Measurements from ENCODE around the gene CLIC5.

DNA sequence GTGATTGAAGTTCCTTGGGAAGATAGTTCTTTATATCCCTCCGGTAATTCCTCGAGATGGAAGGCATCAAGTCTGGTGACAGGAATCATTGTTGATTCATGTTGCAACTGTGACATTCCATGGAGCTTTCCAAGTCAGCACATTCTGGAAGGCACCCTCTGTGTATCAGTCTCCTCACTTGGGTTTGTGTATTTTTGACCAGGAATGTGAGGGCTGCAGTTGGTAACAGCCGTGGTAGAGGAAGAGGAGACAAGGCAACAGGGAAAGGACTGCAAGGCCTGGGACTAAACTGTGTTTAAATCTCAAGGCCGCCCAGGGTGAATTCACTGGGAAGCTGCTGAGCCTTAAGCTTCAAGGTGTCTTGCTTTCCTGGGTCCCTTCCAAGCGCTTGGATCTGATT lies 99.0 kb downstream of the CLIC5 start:
- TF ChIP-seq CTBP2 (IDR thresholded peaks at IDR 0.05; ENCODE audit: borderline replicate concordance, insufficient read depth, insufficient read length, low read length): no peak
- TF ChIP-seq YY1 (IDR thresholded peaks at IDR 0.05; ENCODE audit: low read depth, low read length): no peak
- TF ChIP-seq, protein P1, sequence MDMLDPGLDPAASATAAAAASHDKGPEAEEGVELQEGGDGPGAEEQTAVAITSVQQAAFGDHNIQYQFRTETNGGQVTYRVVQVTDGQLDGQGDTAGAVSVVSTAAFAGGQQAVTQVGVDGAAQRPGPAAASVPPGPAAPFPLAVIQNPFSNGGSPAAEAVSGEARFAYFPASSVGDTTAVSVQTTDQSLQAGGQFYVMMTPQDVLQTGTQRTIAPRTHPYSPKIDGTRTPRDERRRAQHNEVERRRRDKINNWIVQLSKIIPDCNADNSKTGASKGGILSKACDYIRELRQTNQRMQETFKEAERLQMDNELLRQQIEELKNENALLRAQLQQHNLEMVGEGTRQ (IDR thresholded peaks at IDR 0.05; ENCODE audit: low read length): no peak
- TF ChIP-seq SUZ12 (IDR thresholded peaks at IDR 0.05; ENCODE audit: low read length): no peak
- TF ChIP-seq JUND (IDR thresholded peaks at IDR 0.05; ENCODE audit: low read length): no peak
- TF ChIP-seq SIX5 (IDR thresholded peaks at IDR 0.05; ENCODE audit: low read depth, low read length): no peak
- no peak for TF ChIP-seq POLR2A (IDR thresholded peaks at IDR 0.05; ENCODE audit: control extremely low read depth in 1 of 2, low read depth in 2 of 2, low read length in 2 of 2)
- TF ChIP-seq KDM4A (IDR thresholded peaks at IDR 0.05; ENCODE audit: low read depth, low read length, severe bottlenecking): no peak
- TF ChIP-seq, protein P2, sequence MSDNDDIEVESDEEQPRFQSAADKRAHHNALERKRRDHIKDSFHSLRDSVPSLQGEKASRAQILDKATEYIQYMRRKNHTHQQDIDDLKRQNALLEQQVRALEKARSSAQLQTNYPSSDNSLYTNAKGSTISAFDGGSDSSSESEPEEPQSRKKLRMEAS (IDR thresholded peaks at IDR 0.05): no peak
- TF ChIP-seq, protein P3, sequence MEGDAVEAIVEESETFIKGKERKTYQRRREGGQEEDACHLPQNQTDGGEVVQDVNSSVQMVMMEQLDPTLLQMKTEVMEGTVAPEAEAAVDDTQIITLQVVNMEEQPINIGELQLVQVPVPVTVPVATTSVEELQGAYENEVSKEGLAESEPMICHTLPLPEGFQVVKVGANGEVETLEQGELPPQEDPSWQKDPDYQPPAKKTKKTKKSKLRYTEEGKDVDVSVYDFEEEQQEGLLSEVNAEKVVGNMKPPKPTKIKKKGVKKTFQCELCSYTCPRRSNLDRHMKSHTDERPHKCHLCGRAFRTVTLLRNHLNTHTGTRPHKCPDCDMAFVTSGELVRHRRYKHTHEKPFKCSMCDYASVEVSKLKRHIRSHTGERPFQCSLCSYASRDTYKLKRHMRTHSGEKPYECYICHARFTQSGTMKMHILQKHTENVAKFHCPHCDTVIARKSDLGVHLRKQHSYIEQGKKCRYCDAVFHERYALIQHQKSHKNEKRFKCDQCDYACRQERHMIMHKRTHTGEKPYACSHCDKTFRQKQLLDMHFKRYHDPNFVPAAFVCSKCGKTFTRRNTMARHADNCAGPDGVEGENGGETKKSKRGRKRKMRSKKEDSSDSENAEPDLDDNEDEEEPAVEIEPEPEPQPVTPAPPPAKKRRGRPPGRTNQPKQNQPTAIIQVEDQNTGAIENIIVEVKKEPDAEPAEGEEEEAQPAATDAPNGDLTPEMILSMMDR (IDR thresholded peaks at IDR 0.05; ENCODE audit: control extremely low read depth in 1 of 3, insufficient read depth in 1 of 3, low read depth in 1 of 3, low read length in 3 of 3): no peak

Data from H1 (cell line).